ENCODE data around the gene CATSPER3. TPM values are rescaled to one million over a fixed set of nuclear protein-coding genes. Genes with fewer than 3 reads are reported as not detected.
A peak's percentile ranks its signal among the peaks of the same experiment; 100 is the strongest.

Gene CATSPER3
- total RNA-seq, 1 donor from 2014 or later = 0.39 TPM

- Mint-ChIP-seq H3K4me3 (ENCODE audit: unreplicated experiment) (no peak overlapping the region), H3K9me3 (ENCODE audit: unreplicated experiment) (peaks cover 18% of the 10 kb centered on the region), H3K27me3 (ENCODE audit: low read depth, unreplicated experiment) (no peaks in the 10 kb centered on the region), H3K36me3 (ENCODE audit: low read depth, unreplicated experiment) (peaks cover 15% of the 10 kb centered on the region), H3K4me1 (ENCODE audit: low read depth, unreplicated experiment) (no peaks in the 10 kb centered on the region), H3K27ac (ENCODE audit: unreplicated experiment) (no peak overlapping the region)
- Histone ChIP-seq H3K27me3 (ENCODE audit: insufficient read depth, low read length) (no peaks in the 10 kb centered on the region), H3K36me3 (ENCODE audit: insufficient read depth, low read length) (no peaks in the 10 kb centered on the region), H3K4me3 (ENCODE audit: insufficient read depth, low read depth, low read length) (no peak overlapping the region), H3K4me1 (ENCODE audit: insufficient read depth, low read length) (no peaks in the 10 kb centered on the region), H3K4me2 (ENCODE audit: low read length) (no peak overlapping the region), H3K79me2 (ENCODE audit: insufficient read depth, low read length) (no peaks in the 10 kb centered on the region), H2AFZ (ENCODE audit: low read depth, low read length) (no peak overlapping the region), H3K27ac (ENCODE audit: low read depth, low read length) (no peak overlapping the region), H3K9me3 (ENCODE audit: insufficient read depth, low read depth, low read length) (no peaks in the 10 kb centered on the region), H4K20me1 (ENCODE audit: insufficient read depth, low read length) (no peaks in the 10 kb centered on the region), H3K9ac (ENCODE audit: low read length) (no peak overlapping the region)
- DNase-seq (ENCODE audit: low read depth) (no peak), FAIRE-seq (no peak)
- no peak for TF ChIP-seq CTCF (IDR thresholded peaks at IDR 0.05; ENCODE audit: insufficient read depth, low read depth, low read length)
- no peak for TF ChIP-seq EZH2 (IDR thresholded peaks at IDR 0.05; ENCODE audit: insufficient read depth, low read length)
Measured at GRCh38 chr5:134975078-134975715, 7.5 kb downstream of the CATSPER3 start.

- no peak overlapping the region for H3K4me3 Mint-ChIP-seq (ENCODE audit: unreplicated experiment)
- peaks cover 21% of the 10 kb centered on the region for H3K9me3 Mint-ChIP-seq (ENCODE audit: unreplicated experiment)
- H3K4me3 ChIP-seq (ENCODE audit: insufficient read depth, low read depth, low read length) = no peak overlapping the region
- no peaks in the 10 kb centered on the region for H3K9me3 ChIP-seq (ENCODE audit: insufficient read depth, low read depth, low read length)
- H3K4me1 ChIP-seq (ENCODE audit: insufficient read depth, low read length) = no peaks in the 10 kb centered on the region
- DNase-seq (ENCODE audit: low read depth) (peak; percentile 16), FAIRE-seq (no peak)
- H4K20me1 ChIP-seq (ENCODE audit: insufficient read depth, low read length) = no peaks in the 10 kb centered on the region
- H2AFZ ChIP-seq (ENCODE audit: low read depth, low read length) = no peak overlapping the region
- no peaks in the 10 kb centered on the region for H3K27me3 ChIP-seq (ENCODE audit: insufficient read depth, low read length)
- no peaks in the 10 kb centered on the region for H3K36me3 ChIP-seq (ENCODE audit: insufficient read depth, low read length)
- no peaks in the 10 kb centered on the region for H3K27me3 Mint-ChIP-seq (ENCODE audit: low read depth, unreplicated experiment)
- H3K27ac ChIP-seq (ENCODE audit: low read depth, low read length) = no peak overlapping the region
- no peak overlapping the region for H3K4me2 ChIP-seq (ENCODE audit: low read length)
- peaks cover 15% of the 10 kb centered on the region for H3K36me3 Mint-ChIP-seq (ENCODE audit: low read depth, unreplicated experiment)
- H3K79me2 ChIP-seq (ENCODE audit: insufficient read depth, low read length) = no peaks in the 10 kb centered on the region
- H3K9ac ChIP-seq (ENCODE audit: low read length) = no peak overlapping the region
- no peaks in the 10 kb centered on the region for H3K4me1 Mint-ChIP-seq (ENCODE audit: low read depth, unreplicated experiment)
- no peak overlapping the region for H3K27ac Mint-ChIP-seq (ENCODE audit: unreplicated experiment)
- TF ChIP-seq CTCF (IDR thresholded peaks at IDR 0.05; ENCODE audit: insufficient read depth, low read depth, low read length) = no peak
- no peak for TF ChIP-seq EZH2 (IDR thresholded peaks at IDR 0.05; ENCODE audit: insufficient read depth, low read length)
Measured at GRCh38 chr5:134975843-134976242, 8.1 kb downstream of the CATSPER3 start.

- DNase-seq (ENCODE audit: low read depth) (no peak), FAIRE-seq (no peak)
- Histone ChIP-seq H4K20me1 (ENCODE audit: insufficient read depth, low read length) (no peaks in the 10 kb centered on the region), H3K79me2 (ENCODE audit: insufficient read depth, low read length) (no peaks in the 10 kb centered on the region), H3K27ac (ENCODE audit: low read depth, low read length) (no peak overlapping the region), H3K9me3 (ENCODE audit: insufficient read depth, low read depth, low read length) (no peaks in the 10 kb centered on the region), H3K9ac (ENCODE audit: low read length) (no peak overlapping the region), H3K4me1 (ENCODE audit: insufficient read depth, low read length) (no peaks in the 10 kb centered on the region), H3K36me3 (ENCODE audit: insufficient read depth, low read length) (no peaks in the 10 kb centered on the region), H3K4me2 (ENCODE audit: low read length) (no peak overlapping the region), H3K27me3 (ENCODE audit: insufficient read depth, low read length) (no peaks in the 10 kb centered on the region), H3K4me3 (ENCODE audit: insufficient read depth, low read depth, low read length) (no peak overlapping the region), H2AFZ (ENCODE audit: low read depth, low read length) (no peak overlapping the region)
- Mint-ChIP-seq H3K27ac (ENCODE audit: unreplicated experiment) (no peak overlapping the region), H3K4me3 (ENCODE audit: unreplicated experiment) (no peak overlapping the region), H3K27me3 (ENCODE audit: low read depth, unreplicated experiment) (no peaks in the 10 kb centered on the region), H3K4me1 (ENCODE audit: low read depth, unreplicated experiment) (no peaks in the 10 kb centered on the region), H3K36me3 (ENCODE audit: low read depth, unreplicated experiment) (peaks cover 13% of the 10 kb centered on the region), H3K9me3 (ENCODE audit: unreplicated experiment) (peaks cover 30% of the 10 kb centered on the region)
- TF ChIP-seq EZH2 (IDR thresholded peaks at IDR 0.05; ENCODE audit: insufficient read depth, low read length) (no peak), CTCF (IDR thresholded peaks at IDR 0.05; ENCODE audit: insufficient read depth, low read depth, low read length) (no peak)
Measured at GRCh38 chr5:134976841-134977240, 9.1 kb downstream of the CATSPER3 start.

All from astrocyte (in vitro differentiated cells and primary cell).